Right atrium auricular region (tissue), 2 donors: Measurements from ENCODE around the gene QRSL1. TPM values are rescaled to one million over a fixed set of nuclear protein-coding genes. Genes with fewer than 3 reads are reported as not detected.

Experiments
- DNase-seq: peaks from one replicate; pipeline ENCODE4 v3.0.0-alpha.2; 2019; ENCODE audit warnings: low spot score
- H3K27ac ChIP-seq, 2 donors: fragments of 200-600 bp; sonication (generic); 1 replicate in 1 of 2; 2 replicates in 1 of 2; pipeline ENCODE4 v1.5.1; 2016 to 2019
- H3K27me3 ChIP-seq, 2 donors: fragments of 200-600 bp; sonication (generic); one replicate each; pipeline versions ENCODE4 v1.5.1 to v1.6.0; 2017 to 2019
- H3K36me3 ChIP-seq: fragments of 200-600 bp; sonication (generic); one replicate; pipeline ENCODE4 v1.5.1; 2016
- H3K4me1 ChIP-seq, 2 donors: fragments of 200-600 bp; sonication (generic); one replicate each; pipeline versions ENCODE4 v1.5.1 to v1.6.0; 2017 to 2019
- H3K4me3 ChIP-seq, 2 donors: fragments of 200-600 bp; sonication (generic); 1 replicate in 1 of 2; 2 replicates in 1 of 2; pipeline ENCODE4 v1.5.1; 2017 to 2019; ENCODE audit warnings: mild to moderate bottlenecking in 1 of 2, moderate library complexity in 1 of 2
- H3K9me3 ChIP-seq, 2 donors: fragments of 200-600 bp; sonication (generic); one replicate each; pipeline ENCODE4 v1.5.1; 2019
- total RNA-seq, 2 donors: library from RNA; depleted of rRNA; stranded (reverse); fragments of >200 nt; gene quantifications; one replicate each; pipeline ENCODE4 v1.1.0, GENCODE V29; 2016
- TF ChIP-seq, protein P1 (sequence below), 2 donors: fragments of 200-600 bp; sonication (generic); IDR thresholded peaks; one replicate each; pipeline ENCODE4 v1.5.1; 2019; ENCODE audit warnings: antibody characterized with exemption in 2 of 2

QRSL1 gene
- total RNA-seq, 2 donors from 2014 or later, result 7.0 to 17.1 TPM

GRCh38 chr6:106666282-106667021 lies 37.1 kb downstream of the QRSL1 start:
- Histone ChIP-seq H3K36me3 (peaks cover 43% of the 10 kb centered on the region), H3K27ac (no peak overlapping the region), H3K27me3 (no peaks in the 10 kb centered on the region), H3K4me3 (no peak overlapping the region), H3K9me3 (no peaks in the 10 kb centered on the region), H3K4me1 (no peaks in the 10 kb centered on the region)
- no peak for DNase-seq
- TF ChIP-seq, protein P1, sequence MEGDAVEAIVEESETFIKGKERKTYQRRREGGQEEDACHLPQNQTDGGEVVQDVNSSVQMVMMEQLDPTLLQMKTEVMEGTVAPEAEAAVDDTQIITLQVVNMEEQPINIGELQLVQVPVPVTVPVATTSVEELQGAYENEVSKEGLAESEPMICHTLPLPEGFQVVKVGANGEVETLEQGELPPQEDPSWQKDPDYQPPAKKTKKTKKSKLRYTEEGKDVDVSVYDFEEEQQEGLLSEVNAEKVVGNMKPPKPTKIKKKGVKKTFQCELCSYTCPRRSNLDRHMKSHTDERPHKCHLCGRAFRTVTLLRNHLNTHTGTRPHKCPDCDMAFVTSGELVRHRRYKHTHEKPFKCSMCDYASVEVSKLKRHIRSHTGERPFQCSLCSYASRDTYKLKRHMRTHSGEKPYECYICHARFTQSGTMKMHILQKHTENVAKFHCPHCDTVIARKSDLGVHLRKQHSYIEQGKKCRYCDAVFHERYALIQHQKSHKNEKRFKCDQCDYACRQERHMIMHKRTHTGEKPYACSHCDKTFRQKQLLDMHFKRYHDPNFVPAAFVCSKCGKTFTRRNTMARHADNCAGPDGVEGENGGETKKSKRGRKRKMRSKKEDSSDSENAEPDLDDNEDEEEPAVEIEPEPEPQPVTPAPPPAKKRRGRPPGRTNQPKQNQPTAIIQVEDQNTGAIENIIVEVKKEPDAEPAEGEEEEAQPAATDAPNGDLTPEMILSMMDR (IDR thresholded peaks at IDR 0.05), result no peak

- no peak for DNase-seq
- H3K4me3 ChIP-seq, result no peak overlapping the region
- TF ChIP-seq, protein P1 (IDR thresholded peaks at IDR 0.05), result no peak
- H3K27ac ChIP-seq, result no peak overlapping the region
- no peaks in the 10 kb centered on the region for H3K27me3 ChIP-seq
- no peaks in the 10 kb centered on the region for H3K9me3 ChIP-seq
- peaks cover 41% of the 10 kb centered on the region for H3K36me3 ChIP-seq
- no peaks in the 10 kb centered on the region for H3K4me1 ChIP-seq
Observed at GRCh38 chr6:106667022-106667402, 37.6 kb downstream of the QRSL1 start.

DNA sequence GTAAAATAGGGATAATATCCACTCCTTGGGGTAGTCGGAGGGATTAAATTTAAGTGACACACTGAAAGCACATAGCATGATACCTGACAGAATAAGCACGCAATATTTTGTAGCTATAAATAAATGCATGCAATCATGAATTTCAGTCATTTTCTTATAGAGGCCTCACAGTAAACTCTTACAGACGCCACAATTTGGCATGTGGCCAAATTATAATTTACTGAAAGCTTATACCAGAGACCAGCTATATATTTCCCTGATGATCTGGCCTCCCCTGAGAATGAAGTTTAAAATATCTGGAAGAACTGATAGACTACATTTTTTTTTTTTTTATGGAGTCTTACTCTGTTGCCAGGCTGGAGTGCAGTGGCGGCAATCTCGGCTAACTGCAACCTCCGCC lies 40.9 kb downstream of the QRSL1 start:
- Histone ChIP-seq H3K27me3 (no peaks in the 10 kb centered on the region), H3K27ac (no peak overlapping the region), H3K36me3 (peaks cover 17% of the 10 kb centered on the region), H3K4me3 (no peak overlapping the region), H3K4me1 (no peaks in the 10 kb centered on the region), H3K9me3 (no peaks in the 10 kb centered on the region)
- TF ChIP-seq, protein P1 (IDR thresholded peaks at IDR 0.05), result no peak
- DNase-seq, result no peak

DNA sequence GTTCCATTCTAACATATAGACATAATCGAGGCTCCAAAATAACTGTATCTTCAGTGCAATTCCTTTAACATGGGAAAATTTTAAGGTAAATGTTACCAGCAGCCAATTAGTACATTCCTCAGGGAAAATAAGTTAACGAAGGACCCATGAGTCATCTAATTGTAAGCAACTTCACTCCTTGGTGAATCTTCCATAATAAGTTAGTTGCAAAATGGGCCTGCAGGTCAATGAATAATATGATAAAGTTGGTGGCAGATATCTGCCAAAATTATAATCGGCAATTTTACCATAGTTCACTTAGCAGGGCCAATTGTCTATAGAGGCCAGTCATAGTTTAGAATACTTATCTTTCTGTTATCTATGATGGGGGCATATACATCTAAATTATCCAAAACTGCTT lies 42.3 kb downstream of the QRSL1 start:
- no peaks in the 10 kb centered on the region for H3K27me3 ChIP-seq
- no peak for DNase-seq
- H3K9me3 ChIP-seq, result no peaks in the 10 kb centered on the region
- TF ChIP-seq, protein P1 (IDR thresholded peaks at IDR 0.05), result no peak
- no peaks in the 10 kb centered on the region for H3K4me1 ChIP-seq
- H3K4me3 ChIP-seq, result no peak overlapping the region
- H3K36me3 ChIP-seq, result peaks cover 4% of the 10 kb centered on the region
- H3K27ac ChIP-seq, result no peak overlapping the region

DNA sequence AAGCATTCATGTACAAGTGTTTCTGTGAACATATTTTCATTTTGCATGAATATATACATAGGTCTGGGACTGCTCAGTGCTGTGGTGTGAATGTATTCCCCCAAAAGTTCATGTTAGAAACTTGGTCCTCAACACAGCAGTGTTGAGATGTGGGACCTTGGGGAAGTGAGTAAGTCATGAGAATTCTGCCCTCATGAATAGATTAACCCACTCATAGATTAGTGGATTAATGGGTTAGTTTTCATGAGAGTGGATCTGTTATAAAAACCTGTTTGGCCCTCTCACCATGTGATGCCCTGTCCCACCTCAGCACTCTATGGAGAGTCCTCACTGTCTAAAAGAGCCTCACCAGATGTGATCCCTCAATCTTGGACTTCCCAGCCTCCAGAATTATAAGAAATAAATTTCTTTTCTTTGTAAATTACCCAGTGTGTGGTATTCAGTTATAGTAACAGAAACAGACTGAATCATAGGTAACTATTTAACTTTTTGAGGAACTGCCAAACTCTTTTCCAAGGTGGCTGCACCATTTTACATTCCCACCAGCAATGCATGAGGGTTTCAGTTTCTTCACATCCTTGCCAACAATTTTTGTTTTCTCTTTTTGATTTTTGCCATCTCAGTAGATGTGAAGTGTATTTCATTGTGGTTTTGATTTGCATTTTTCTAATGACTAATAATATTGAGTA lies 45.3 kb downstream of the QRSL1 start:
- no peaks in the 10 kb centered on the region for H3K27me3 ChIP-seq
- DNase-seq, result no peak
- TF ChIP-seq, protein P1 (IDR thresholded peaks at IDR 0.05), result no peak
- H3K36me3 ChIP-seq, result no peaks in the 10 kb centered on the region
- H3K9me3 ChIP-seq, result no peaks in the 10 kb centered on the region
- no peak overlapping the region for H3K4me3 ChIP-seq
- no peak overlapping the region for H3K27ac ChIP-seq
- H3K4me1 ChIP-seq, result no peaks in the 10 kb centered on the region
